Measurements from ENCODE around the gene ZNF775.

DNA sequence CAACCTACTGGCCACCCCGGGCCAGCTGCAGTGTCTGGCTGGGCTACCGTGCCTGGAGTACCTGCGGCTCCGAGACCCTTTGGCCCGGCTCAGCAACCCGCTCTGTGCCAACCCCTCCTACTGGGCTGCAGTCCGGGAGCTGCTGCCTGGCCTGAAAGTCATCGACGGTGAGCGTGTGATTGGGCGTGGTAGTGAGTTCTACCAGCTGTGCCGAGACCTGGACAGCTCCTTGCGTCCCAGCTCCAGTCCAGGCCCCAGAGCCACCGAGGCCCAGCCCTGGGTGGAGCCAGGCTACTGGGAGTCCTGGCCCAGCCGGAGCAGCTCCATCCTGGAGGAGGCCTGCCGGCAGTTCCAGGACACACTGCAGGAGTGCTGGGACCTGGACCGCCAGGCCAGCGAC is 42.0 kb upstream of the ZNF775 start:
- TF ChIP-seq TCF12 (IDR thresholded peaks at IDR 0.05; ENCODE audit: low read depth) (no peak), EP300 (IDR thresholded peaks at IDR 0.05; ENCODE audit: borderline replicate concordance) (no peak), YY1 (IDR thresholded peaks at IDR 0.05; ENCODE audit: low read depth) (no peak), ZBTB7A (IDR thresholded peaks at IDR 0.05; ENCODE audit: low read depth) (no peak), TAF1 (IDR thresholded peaks at IDR 0.05; ENCODE audit: low read depth) (no peak), CREB1 (IDR thresholded peaks at IDR 0.05; ENCODE audit: low read depth) (no peak)
- TF ChIP-seq, protein P1, sequence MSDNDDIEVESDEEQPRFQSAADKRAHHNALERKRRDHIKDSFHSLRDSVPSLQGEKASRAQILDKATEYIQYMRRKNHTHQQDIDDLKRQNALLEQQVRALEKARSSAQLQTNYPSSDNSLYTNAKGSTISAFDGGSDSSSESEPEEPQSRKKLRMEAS (IDR thresholded peaks at IDR 0.05): no peak

Measured in Ishikawa (cell line).